Activated T-helper 2 cell treated with anti-CD3 and anti-CD28 coated beads, Interferon-gamma antibody, Interleukin-2, Interleukin-4, amounts not matched to agents 10 μg/mL and 5 μg/mL and 100 μg/mL, durations not matched to agents 14 hours and 24 hours and 36 hours (primary cell): ENCODE results near the gene FBLN2. TPM values are rescaled to one million over a fixed set of nuclear protein-coding genes. Genes with fewer than 3 reads are reported as not detected.
A peak's percentile ranks its signal among the peaks of the same experiment; 100 is the strongest.
"Not testable (repeated sequence)": the region's sequence is repeated elsewhere in the genome, so short reads cannot be mapped to it uniquely, and the experiment has no call there.

Experiments
- DNase-seq: peaks from one replicate; pipeline ENCODE4 v3.0.0; 2021; ENCODE audit warnings: low spot score
- H3K27ac Mint-ChIP-seq: one replicate; pipeline ENCODE4 v1.8.0; 2021; ENCODE audit warnings: mixed read lengths
- H3K27me3 Mint-ChIP-seq: one replicate; pipeline ENCODE4 v1.8.0; 2021; ENCODE audit warnings: low read depth, mixed read lengths
- H3K36me3 Mint-ChIP-seq: one replicate; pipeline ENCODE4 v1.8.0; 2021; ENCODE audit warnings: low read depth, mixed read lengths
- H3K4me1 Mint-ChIP-seq: one replicate; pipeline ENCODE4 v1.8.0; 2021; ENCODE audit warnings: low read depth, mixed read lengths
- H3K4me3 Mint-ChIP-seq: one replicate; pipeline ENCODE4 v1.8.0; 2021; ENCODE audit warnings: low read depth, mild to moderate bottlenecking, moderate library complexity, mixed read lengths
- H3K9me3 Mint-ChIP-seq: one replicate; pipeline ENCODE4 v1.8.0; 2021; ENCODE audit warnings: mixed read lengths
- intact Hi-C: fragments of 100-400 bp; cut with micrococcal nuclease; formaldehyde crosslinking; loops from one replicate; pipeline ENCODE4 v1.15.1; 2023
- total RNA-seq: library from RNA; stranded (reverse); gene quantifications from 2 replicates; pipeline ENCODE4 v1.2.3, GENCODE V29; 2022

The FBLN2 gene
- not detected in 2 replicates for total RNA-seq

DNA sequence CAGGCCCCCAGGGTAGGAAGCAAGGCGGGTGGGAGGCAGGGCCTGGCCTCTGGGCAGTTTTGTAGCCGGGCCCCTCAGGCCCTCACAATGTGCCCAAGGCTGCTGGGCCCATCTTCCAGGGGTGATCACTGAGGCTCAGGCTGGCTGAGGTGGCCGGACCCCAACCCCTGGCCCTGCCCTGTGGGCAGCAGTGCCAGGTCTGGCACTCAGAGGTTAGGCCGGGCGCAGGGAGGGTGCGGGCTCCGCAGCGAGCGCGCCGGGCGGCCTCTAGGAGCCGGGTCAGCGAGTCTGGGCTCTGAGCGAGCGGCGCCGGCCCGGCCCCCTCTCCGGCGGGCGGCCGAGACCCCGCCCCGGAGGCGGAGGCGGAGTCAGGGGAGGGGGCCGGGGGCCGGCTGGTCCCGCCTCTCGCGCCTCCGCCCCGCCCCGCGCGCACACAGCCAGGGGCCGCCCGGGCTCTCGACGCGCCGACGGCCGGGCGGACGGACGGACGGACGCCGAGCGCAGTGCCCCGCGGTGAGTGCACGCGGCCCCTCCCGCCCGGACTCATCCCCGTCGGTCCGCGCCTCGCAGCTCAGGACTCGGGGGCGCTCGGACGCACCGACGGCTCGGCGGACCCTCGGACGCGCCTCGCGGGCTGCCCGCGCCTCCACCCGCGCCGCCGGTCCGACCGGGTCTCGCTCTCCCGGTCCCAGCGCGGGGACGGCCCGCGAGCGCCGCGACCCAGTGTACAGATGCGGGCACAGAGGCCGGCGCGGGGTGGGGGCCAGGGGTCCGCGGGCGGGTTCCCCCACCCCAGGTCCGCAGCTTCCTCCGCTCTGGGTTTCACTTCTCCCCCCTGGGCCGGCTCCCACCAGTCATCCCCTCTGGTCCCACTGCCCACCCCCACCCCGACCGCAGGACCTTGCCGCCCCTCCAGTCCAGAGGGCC lies at the start of gene FBLN2:
Gene FBLN2, plus strand, starts transcription at position 430 of the 927 bp plus-strand sequence. CDS start 21,231 bp downstream, outside the sequence.
- Mint-ChIP-seq H3K27me3 (peaks cover 37% of the 10 kb centered on the region), H3K4me3 (peak within 1 kb of the TSS; percentile 49), H3K27ac (no peak within 1 kb of the TSS), H3K4me1 (peaks cover 20% of the 10 kb centered on the region), H3K9me3 (no peaks in the 10 kb centered on the region), H3K36me3 (no peaks in the 10 kb centered on the region)
- DNase-seq: no peak
- intact Hi-C loops: no loop called here

DNA sequence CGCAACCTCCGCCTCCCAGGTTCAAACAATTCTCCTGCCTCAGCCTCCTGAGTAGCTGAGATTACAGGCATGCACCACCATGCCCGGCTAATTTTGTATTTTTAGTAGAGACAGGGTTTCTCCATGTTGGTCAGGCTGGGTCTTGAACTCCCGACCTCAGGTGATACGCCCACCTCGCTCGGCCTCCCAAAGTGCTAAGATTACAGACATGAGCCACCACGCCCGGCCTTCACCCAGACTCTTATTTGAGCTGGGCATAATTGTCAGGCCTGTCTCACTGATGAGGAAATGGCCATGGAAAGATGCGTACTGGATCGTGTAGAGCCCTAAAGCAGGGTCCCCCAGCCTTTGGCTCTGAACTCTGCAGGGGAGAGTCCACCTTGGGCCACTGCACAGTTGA lies 49.7 kb upstream of the FBLN2 start:
- H3K4me3 Mint-ChIP-seq, H3K9me3 Mint-ChIP-seq, H3K27ac Mint-ChIP-seq, H3K4me1 Mint-ChIP-seq, intact Hi-C loops, DNase-seq, H3K36me3 Mint-ChIP-seq, H3K27me3 Mint-ChIP-seq: not testable (repeated sequence)

DNA sequence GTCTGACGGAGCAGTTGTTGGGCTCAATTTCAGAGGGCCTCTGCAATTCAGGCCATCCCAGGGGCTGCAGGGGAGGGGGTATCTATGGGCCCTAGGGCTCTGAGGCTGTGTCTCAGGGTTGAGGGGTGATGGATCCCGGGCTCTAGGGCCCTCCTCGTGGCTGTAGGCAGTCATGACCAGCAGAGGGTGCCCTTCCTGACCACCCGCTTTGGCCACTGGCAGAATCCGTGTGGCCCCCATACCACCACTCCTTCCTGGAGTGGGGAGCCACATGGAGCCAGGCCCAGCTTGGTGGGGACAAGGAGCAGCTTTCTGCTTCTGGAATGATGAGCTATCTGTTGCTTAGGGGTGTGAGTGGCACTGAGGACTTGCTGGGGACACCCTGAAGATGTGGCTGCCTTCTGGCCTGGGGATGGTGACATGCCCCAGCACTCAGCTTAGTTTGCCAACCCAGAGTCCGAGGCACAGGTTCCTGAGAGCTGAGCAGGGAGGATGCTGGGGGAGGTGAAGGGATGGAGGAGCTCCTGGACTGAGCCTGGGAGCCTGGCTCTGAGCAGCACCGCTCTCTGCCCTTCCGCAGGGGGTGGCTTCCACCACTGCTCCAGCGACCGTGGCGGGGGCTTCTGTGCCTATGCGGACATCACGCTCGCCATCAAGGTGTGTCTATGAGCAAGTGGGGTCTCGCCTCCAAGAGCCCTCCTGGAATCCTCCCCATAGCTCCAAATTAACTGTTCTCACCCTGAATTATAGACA lies 48.6 kb upstream of the FBLN2 start:
- no peaks in the 10 kb centered on the region for H3K9me3 Mint-ChIP-seq
- DNase-seq: no peak
- intact Hi-C loops: no loop called here
- no peaks in the 10 kb centered on the region for H3K36me3 Mint-ChIP-seq
- H3K27me3 Mint-ChIP-seq: no peaks in the 10 kb centered on the region
- no peak overlapping the region for H3K4me3 Mint-ChIP-seq
- peaks cover 2% of the 10 kb centered on the region for H3K4me1 Mint-ChIP-seq
- H3K27ac Mint-ChIP-seq: no peak overlapping the region

DNA sequence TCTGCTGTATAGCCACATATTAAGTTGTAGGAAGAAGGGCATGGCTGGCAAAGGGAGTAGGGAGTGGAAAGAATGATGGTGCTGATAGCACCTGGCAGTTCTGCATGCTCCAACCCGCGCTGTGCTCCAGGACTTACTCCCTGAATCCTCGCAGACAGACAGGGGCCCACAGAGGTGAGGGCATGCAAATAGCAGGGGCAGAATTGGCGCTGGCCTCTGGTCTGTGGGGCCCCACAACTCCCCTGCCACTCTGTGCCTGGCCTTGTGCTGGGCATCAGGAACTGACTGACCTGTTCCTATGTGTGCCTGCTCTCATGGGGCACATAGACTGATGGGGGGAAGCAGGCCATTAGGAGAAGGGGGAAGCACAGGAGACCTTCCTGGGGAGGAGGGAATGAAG lies 47.9 kb upstream of the FBLN2 start:
- DNase-seq: no peak
- Mint-ChIP-seq H3K27me3 (no peaks in the 10 kb centered on the region), H3K36me3 (no peaks in the 10 kb centered on the region), H3K9me3 (no peaks in the 10 kb centered on the region), H3K27ac (no peak overlapping the region), H3K4me3 (no peak overlapping the region), H3K4me1 (peaks cover 2% of the 10 kb centered on the region)
- intact Hi-C loops: no loop called here

DNA sequence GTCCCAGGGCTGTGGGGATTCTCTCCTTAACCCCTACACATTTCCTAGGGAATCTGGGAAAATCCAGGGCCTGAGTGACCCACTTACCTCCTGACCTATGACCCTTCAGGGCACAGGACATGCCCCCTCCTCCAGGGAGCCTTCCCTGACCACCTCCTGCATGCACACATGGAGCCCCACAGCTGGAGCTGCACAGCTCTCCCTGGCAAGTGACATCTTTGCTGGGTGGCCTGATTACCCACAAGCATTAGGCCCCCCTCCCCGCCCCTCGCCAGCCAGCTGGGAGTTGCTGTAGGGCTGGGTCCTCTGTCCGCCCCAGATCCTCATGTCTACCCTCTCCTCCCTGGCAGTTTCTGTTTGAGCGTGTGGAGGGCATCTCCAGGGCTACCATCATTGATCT lies 47.4 kb upstream of the FBLN2 start:
- Mint-ChIP-seq H3K4me1 (peaks cover 2% of the 10 kb centered on the region), H3K27me3 (no peaks in the 10 kb centered on the region), H3K4me3 (no peak overlapping the region), H3K9me3 (no peaks in the 10 kb centered on the region), H3K36me3 (no peaks in the 10 kb centered on the region), H3K27ac (no peak overlapping the region)
- intact Hi-C loops: no loop called here
- DNase-seq: no peak

DNA sequence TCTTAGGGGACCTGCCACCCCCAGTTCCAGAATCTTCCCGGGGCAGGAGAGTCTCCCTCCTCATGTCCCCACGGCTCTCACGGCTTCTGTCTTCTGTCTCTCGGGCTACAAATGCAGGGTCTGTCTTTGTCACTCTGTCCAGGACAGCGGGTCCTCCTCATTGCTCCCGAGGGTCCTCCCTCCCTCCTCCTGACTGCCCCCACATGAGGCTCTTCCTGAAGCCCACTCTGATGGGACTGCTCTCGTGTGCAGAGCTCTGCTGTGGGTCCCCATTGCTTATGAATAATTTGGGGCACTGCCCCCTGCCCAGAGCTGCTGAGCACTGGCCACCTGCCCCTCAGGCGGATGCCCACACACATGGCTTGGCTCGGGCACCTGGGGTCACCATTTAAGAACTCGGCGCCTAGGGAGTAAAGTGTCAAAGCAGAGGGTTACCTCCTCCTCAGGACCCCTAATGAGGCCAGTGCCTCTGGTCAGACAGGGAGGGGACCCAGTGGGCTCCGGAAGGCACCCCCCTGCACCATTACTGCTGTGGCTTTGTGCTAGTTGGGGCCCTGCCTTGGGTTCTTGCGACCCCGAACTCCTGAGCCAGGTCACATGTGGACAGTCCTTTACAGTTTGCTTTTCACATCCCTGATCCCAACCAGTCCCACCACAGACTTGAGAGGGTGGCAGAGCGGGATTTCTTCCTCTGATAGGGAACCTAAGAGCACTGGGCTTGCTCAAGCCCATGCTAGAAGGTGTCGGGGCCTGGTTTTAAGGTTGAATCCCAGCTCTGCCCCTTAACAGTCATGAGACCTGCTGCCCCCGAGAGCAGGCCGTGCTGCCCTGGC lies 46.8 kb upstream of the FBLN2 start:
- Mint-ChIP-seq H3K27ac (no peak overlapping the region), H3K9me3 (no peaks in the 10 kb centered on the region), H3K4me1 (peaks cover 2% of the 10 kb centered on the region), H3K36me3 (no peaks in the 10 kb centered on the region), H3K4me3 (no peak overlapping the region), H3K27me3 (no peaks in the 10 kb centered on the region)
- DNase-seq: no peak
- intact Hi-C loops: no loop called here

DNA sequence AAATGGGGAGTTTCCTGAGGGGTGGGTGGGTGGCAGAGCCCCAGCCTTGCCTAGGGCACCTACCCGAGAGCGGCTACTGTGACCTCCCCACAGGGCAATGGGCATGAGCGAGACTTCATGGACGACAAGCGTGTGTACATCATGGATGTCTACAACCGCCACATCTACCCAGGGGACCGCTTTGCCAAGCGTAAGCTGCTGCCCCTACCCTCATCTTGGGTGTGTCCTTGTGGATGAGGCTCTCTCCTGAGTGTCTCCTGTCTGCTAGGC lies 46.2 kb upstream of the FBLN2 start:
- no peaks in the 10 kb centered on the region for H3K36me3 Mint-ChIP-seq
- no peak overlapping the region for H3K27ac Mint-ChIP-seq
- H3K9me3 Mint-ChIP-seq: no peaks in the 10 kb centered on the region
- H3K4me1 Mint-ChIP-seq: no peaks in the 10 kb centered on the region
- DNase-seq: no peak
- no peak overlapping the region for H3K4me3 Mint-ChIP-seq
- intact Hi-C loops: no loop called here
- no peaks in the 10 kb centered on the region for H3K27me3 Mint-ChIP-seq

DNA sequence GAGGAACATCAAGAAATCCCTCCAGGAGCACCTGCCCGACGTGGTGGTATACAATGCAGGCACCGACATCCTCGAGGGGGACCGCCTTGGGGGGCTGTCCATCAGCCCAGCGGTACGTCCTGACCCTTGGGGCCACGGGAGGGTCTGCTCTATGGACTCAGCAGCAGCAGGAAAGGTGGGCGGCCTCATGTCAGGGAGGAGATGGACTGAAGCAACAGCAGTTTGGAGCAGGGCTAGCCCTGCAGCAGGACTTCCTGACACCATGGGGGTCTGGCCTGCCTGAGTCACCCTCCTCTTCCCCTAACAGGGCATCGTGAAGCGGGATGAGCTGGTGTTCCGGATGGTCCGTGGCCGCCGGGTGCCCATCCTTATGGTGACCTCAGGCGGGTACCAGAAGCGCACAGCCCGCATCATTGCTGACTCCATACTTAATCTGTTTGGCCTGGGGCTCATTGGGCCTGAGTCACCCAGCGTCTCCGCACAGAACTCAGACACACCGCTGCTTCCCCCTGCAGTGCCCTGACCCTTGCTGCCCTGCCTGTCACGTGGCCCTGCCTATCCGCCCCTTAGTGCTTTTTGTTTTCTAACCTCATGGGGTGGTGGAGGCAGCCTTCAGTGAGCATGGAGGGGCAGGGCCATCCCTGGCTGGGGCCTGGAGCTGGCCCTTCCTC lies 44.6 kb upstream of the FBLN2 start:
- no peak overlapping the region for H3K4me3 Mint-ChIP-seq
- H3K9me3 Mint-ChIP-seq: no peaks in the 10 kb centered on the region
- no peaks in the 10 kb centered on the region for H3K36me3 Mint-ChIP-seq
- no peak for DNase-seq
- H3K27ac Mint-ChIP-seq: no peak overlapping the region
- H3K27me3 Mint-ChIP-seq: no peaks in the 10 kb centered on the region
- H3K4me1 Mint-ChIP-seq: no peaks in the 10 kb centered on the region
- intact Hi-C loops: no loop called here

DNA sequence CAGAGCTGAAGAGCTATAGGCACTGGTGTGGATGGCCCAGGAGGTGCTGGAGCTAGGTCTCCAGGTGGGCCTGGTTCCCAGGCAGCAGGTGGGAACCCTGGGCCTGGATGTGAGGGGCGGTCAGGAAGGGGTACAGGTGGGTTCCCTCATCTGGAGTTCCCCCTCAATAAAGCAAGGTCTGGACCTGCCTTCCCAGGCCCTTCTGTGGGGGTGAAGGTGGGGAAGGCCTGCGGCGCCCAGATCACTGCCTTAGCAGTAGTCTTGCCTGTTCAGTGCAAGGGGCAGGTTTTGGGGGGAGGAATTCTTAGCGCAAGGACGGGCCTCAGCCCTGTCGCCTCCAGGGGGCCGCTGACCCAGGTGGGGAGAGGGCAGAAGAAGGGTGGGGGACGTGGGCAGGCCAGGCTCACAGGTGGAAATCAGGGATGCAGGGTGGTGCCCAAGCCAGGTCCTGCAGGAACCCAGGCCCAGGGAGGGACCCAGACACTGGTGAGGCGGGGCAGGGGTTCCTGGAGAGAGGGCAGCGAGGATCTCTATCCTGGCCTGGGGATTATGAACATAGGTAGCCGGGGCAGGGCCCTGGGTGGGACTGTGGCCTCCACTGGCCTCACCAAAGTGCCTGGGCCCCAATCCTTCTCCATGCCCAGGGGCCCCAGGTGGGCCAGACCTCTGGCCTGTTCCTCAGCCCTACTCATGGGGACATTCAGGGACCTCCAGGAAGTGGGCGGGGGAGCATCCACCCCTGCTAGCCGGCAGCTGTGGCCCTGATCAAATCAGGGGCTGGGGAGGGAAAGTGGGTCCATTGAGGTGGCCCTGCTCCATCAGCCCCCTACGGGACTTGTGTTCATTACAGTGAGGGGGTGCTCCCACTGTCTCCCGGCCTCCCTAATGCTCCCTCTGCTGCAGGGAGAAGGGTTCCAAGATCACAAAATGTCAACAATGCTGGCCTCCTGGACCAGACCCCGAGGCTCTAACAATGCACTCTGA lies 43.5 kb upstream of the FBLN2 start:
- no peak overlapping the region for H3K4me3 Mint-ChIP-seq
- no peaks in the 10 kb centered on the region for H3K36me3 Mint-ChIP-seq
- H3K27ac Mint-ChIP-seq: no peak overlapping the region
- DNase-seq: no peak
- no peaks in the 10 kb centered on the region for H3K27me3 Mint-ChIP-seq
- H3K9me3 Mint-ChIP-seq: no peaks in the 10 kb centered on the region
- H3K4me1 Mint-ChIP-seq: no peaks in the 10 kb centered on the region
- intact Hi-C loops: no loop called here

DNA sequence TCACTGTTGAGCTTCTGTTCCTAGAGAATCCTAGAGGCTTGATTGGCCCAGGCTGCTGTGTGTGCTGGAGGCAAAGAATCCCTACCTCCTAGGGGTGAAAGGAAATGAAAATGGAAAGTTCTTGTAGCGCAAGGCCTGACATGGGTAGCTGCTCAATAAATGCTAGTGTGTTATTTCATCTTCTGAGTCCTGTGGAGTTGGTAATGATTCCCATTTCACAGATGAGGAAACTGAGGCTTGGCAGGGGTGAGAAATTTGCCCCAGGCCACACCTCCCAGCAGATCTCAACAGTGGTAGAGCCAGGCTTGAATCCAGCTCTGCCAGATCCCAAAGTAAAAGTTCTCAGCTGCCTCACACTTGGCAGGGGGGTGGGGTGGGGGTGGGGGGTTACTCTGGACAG lies 42.7 kb upstream of the FBLN2 start:
- intact Hi-C loops: no loop called here
- H3K36me3 Mint-ChIP-seq: no peaks in the 10 kb centered on the region
- H3K4me3 Mint-ChIP-seq: no peak overlapping the region
- H3K27me3 Mint-ChIP-seq: no peaks in the 10 kb centered on the region
- H3K9me3 Mint-ChIP-seq: no peaks in the 10 kb centered on the region
- no peaks in the 10 kb centered on the region for H3K4me1 Mint-ChIP-seq
- H3K27ac Mint-ChIP-seq: no peak overlapping the region
- DNase-seq: no peak

DNA sequence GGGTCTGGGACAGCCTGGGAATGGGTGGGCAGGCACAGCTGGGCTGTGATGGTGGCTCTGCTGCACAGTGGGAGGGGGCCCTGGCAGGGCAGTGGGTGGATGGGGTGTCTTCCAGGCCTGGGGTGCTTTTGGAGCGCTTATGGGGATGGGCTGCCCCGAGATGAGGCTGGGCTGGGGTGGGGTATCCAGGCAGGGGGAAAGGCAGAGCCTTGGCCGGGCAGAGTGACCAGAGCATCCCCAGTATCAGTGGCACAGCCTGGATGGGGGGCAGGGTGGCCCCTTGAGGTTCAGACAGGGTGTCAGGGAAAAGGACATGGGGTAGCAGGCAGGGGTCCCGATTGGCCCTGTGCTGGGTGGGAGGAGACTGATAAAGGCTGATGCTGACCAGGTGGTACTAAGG lies 42.2 kb upstream of the FBLN2 start:
- H3K9me3 Mint-ChIP-seq: no peaks in the 10 kb centered on the region
- intact Hi-C loops: no loop called here
- no peak overlapping the region for H3K27ac Mint-ChIP-seq
- no peaks in the 10 kb centered on the region for H3K27me3 Mint-ChIP-seq
- H3K4me1 Mint-ChIP-seq: no peaks in the 10 kb centered on the region
- DNase-seq: no peak
- H3K4me3 Mint-ChIP-seq: no peak overlapping the region
- H3K36me3 Mint-ChIP-seq: no peaks in the 10 kb centered on the region

DNA sequence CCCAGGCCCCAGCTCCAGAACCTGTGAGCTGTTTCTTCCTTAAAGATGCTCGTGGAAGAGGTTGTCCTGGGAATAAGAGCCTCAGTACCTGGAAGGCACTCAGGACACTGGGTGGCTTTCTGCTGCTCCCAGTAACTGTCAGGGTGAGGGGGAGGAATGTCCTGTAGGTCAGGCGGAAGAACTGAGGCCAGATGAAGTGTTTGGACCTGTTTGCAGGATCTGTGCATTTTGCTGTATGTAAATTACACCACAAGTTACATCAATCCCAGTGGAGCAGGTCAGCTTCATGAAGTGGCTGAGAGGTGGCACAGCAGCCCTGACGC lies 41.7 kb upstream of the FBLN2 start:
- Mint-ChIP-seq H3K4me1 (no peaks in the 10 kb centered on the region), H3K9me3 (no peaks in the 10 kb centered on the region), H3K4me3 (no peak overlapping the region), H3K36me3 (no peaks in the 10 kb centered on the region), H3K27me3 (no peaks in the 10 kb centered on the region), H3K27ac (no peak overlapping the region)
- intact Hi-C loops: no loop called here
- DNase-seq: no peak
